Right lobe of liver (tissue), 6 donors: ENCODE data around the gene PCID2. TPM values are rescaled to one million over a fixed set of nuclear protein-coding genes. Genes with fewer than 3 reads are reported as not detected.

ENCODE experiments used
- ATAC-seq, 4 donors: fragments of 200-7000 bp; cut with Tn5 transposase; one replicate each; pipeline ENCODE4 v1.9.1; 2020; ENCODE audit warnings: mild to moderate bottlenecking in 4 of 4, moderate library complexity in 4 of 4
- DNase-seq, 3 donors: peaks; one replicate each; pipeline ENCODE4 v3.0.0-alpha.2; 2020
- H3K27ac ChIP-seq, 3 donors: fragments of 200-600 bp; one replicate each; pipeline ENCODE4 v1.8.0; 2022
- H3K27me3 ChIP-seq, 2 donors: fragments of 200-600 bp; one replicate each; pipeline ENCODE4 v1.8.0; 2022
- H3K36me3 ChIP-seq, 4 donors: fragments of 200-600 bp; sonication (generic) in 1 of 4; one replicate each; pipeline versions ENCODE4 v1.5.1 to v1.8.0; 2017 to 2022; ENCODE audit warnings: control low read depth in 1 of 4
- H3K4me1 ChIP-seq, 4 donors: fragments of 200-600 bp; sonication (generic) in 1 of 4; one replicate each; pipeline versions ENCODE4 v1.5.1 to v1.8.0; 2017 to 2022; ENCODE audit warnings: control low read depth in 1 of 4
- H3K4me3 ChIP-seq, 3 donors: fragments of 200-600 bp; one replicate each; pipeline ENCODE4 v1.8.0; 2022
- H3K9me3 ChIP-seq, 4 donors: fragments of 200-600 bp; sonication (generic) in 1 of 4; one replicate each; pipeline versions ENCODE4 v1.5.1 to v1.8.0; 2017 to 2022; ENCODE audit warnings: control low read depth in 1 of 4
- CTCF ChIP-seq, 4 donors: fragments of 200-600 bp in 3 of 4; fragments of 450-650 bp in 1 of 4; IDR thresholded peaks; one replicate each; pipeline versions ENCODE4 v1.5.1 to v1.8.0; 2016 to 2022; ENCODE audit warnings: antibody characterized with exemption in 4 of 4, mild to moderate bottlenecking in 2 of 4
- POLR2A ChIP-seq: fragments of 450-650 bp; IDR thresholded peaks from one replicate; pipeline ENCODE4 v1.6.1; 2017; ENCODE audit warnings: antibody characterized with exemption, mild to moderate bottlenecking
- WGBS: methylation state at CpG from one replicate; pipeline ENCODE4 v1.1.6; 2018; ENCODE audit warnings: low coverage, low lambda C conversion rate; ENCODE audit not compliant: insufficient coverage; ENCODE audit errors: missing lambda C conversion rate; 5-methylcytosine and 5-hydroxymethylcytosine counted together
- intact Hi-C, 2 donors: fragments of 100-400 bp; cut with DNase I; formaldehyde crosslinking; loops; one replicate each; pipeline versions ENCODE4 v1.11.2 to v1.14.1; 2022
- total RNA-seq, 6 experiments: library from RNA; depleted of rRNA in 2 of 6; stranded (reverse); fragments of >200 nt in 2 of 6; fragmentation: NEBNext Ultra II Directional in 3 of 6; extraction: Animal tissue kit (Norgen Biotek cat#: 25700) in 3 of 6; gene quantifications; one replicate each; pipeline versions ENCODE4 v1.1.0 to v1.2.4, GENCODE V29; 2016 to 2023
- donor health status: DM: no; HTN: yes; CAD: no.
- donor health status: DM: no; HTN: no; CAD: no.
- donor health status: DM: no; HTN: no; CAD: no.
- donor health status: DM: no; HTN: yes; CAD: no.
- donor health status: DM: no; HTN: yes; CAD: no.

The PCID2 gene
- total RNA-seq, 6 experiments from 2014 or later, result 15.1 to 24.9 (median 19.4) TPM

GRCh38 chr13:113159701-113160100 lies 48.8 kb downstream of the PCID2 start:
- TF ChIP-seq POLR2A (no peak), CTCF (IDR thresholded peaks at IDR 0.05) (no peak)
- peak overlapping the region in 2 of 3 donors; percentile 78 to 98 for H3K27ac ChIP-seq
- H3K36me3 ChIP-seq, result peaks cover 0 to 13% (median 2%) of the 10 kb centered on the region in 4 donors
- intact Hi-C loops, result loop anchor here in 1 of 2 donors (5.0 kb wide), 1 partner anchor 48 kb away; the partner anchor contains the start of genes CUL4A and PCID2
- peak overlapping the region; percentile 42 to 67 (median 55) for H3K4me3 ChIP-seq
- peaks cover 0 to 15% (median 0%) of the 10 kb centered on the region in 4 donors for H3K4me1 ChIP-seq
- H3K9me3 ChIP-seq, result no peaks in the 10 kb centered on the region
- no peaks in the 10 kb centered on the region for H3K27me3 ChIP-seq
- ATAC-seq (peak; percentile 2 to 11 (median 8)), DNase-seq (peak in 1 of 3 donors; percentile 57)
- WGBS, result 60% methylated on average over 10 of the region's 20 CpGs

GRCh38 chr13:113158946-113159345 lies 49.5 kb downstream of the PCID2 start:
- peak; percentile 53 to 85 (median 81) for DNase-seq
- WGBS, result 54% methylated on average over 7 of the region's 7 CpGs
- H3K4me3 ChIP-seq, result peak overlapping the region; percentile 42 to 67 (median 55)
- H3K9me3 ChIP-seq, result no peaks in the 10 kb centered on the region
- H3K27ac ChIP-seq, result peak overlapping the region in 2 of 3 donors; percentile 78 to 98
- H3K27me3 ChIP-seq, result no peaks in the 10 kb centered on the region
- ATAC-seq, result peak; percentile 50 to 76 (median 66)
- TF ChIP-seq POLR2A (no peak), CTCF (IDR thresholded peaks at IDR 0.05) (no peak)
- peaks cover 0 to 15% (median 0%) of the 10 kb centered on the region in 4 donors for H3K4me1 ChIP-seq
- intact Hi-C loops, result loop anchor here in 1 of 2 donors (5.0 kb wide), 1 partner anchor 48 kb away; the partner anchor contains the start of genes CUL4A and PCID2
- H3K36me3 ChIP-seq, result peaks cover 0 to 11% (median 2%) of the 10 kb centered on the region in 4 donors

GRCh38 chr13:113157929-113158747 lies 50.3 kb downstream of the PCID2 start, which contains the start of gene PROZ:
Gene PROZ (plus strand): TSS chr13:113158648. CDS start chr13:113158661, 13 bp downstream.
- intact Hi-C loops, result loop anchor here in 1 of 2 donors (5.0 kb wide), 1 partner anchor 49 kb away; the partner anchor contains the start of genes CUL4A and PCID2
- Histone ChIP-seq H3K27me3 (no peaks in the 10 kb centered on the region), H3K27ac (peak within 1 kb of the TSS; percentile 69 to 98 (median 78)), H3K36me3 (peaks cover 0 to 11% (median 2%) of the 10 kb centered on the region in 4 donors), H3K9me3 (no peaks in the 10 kb centered on the region), H3K4me3 (peak within 1 kb of the TSS; percentile 42 to 67 (median 55)), H3K4me1 (peaks cover 0 to 15% (median 0%) of the 10 kb centered on the region in 4 donors)
- TF ChIP-seq CTCF (IDR thresholded peaks at IDR 0.05) (peak in 1 of 4 donors; percentile 9), POLR2A (peak; percentile 46)
- ATAC-seq (peak; percentile 72 to 83 (median 76)), DNase-seq (peak; percentile 80 to 91 (median 90))
- WGBS, result 33% methylated on average over 12 of the region's 16 CpGs

DNA sequence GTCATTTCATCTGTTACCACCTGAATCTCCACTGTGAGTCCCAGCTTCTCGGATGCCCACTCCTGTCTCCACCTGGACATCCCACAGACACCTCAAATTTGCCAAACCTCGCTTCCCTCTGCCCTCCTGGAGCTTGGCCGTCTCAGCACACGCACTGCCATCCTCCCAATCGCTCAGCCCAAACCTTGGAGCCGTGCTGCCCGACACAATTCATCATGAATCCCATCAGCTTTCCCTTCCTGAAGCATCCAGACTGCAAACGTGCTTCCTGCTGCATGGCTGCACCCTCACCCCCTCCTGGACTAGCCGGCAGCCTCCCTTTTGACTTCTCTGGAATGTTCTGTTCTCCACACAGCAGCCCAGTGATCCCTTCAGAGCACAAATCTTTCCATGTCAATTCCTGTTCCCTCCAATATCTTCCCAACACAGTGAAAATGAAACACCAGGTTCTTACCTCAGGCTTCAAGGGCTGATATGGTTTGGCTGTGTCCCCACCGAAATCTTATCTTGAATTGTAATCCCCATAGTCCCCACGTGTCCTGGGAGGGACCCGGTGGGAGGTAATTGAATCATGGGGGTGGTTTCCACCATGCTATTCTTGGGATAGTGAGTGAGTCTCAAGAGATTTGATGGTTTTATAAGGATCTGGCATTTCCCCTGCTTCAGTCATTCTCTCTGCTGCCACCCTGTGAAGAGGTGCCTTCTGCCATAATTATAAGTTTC lies 51.1 kb downstream of the PCID2 start:
- TF ChIP-seq CTCF (IDR thresholded peaks at IDR 0.05) (no peak), POLR2A (no peak)
- no peaks in the 10 kb centered on the region for H3K27me3 ChIP-seq
- H3K9me3 ChIP-seq, result no peaks in the 10 kb centered on the region
- H3K27ac ChIP-seq, result peak overlapping the region; percentile 69 to 98 (median 78)
- H3K36me3 ChIP-seq, result peaks cover 0 to 11% (median 2%) of the 10 kb centered on the region in 4 donors
- peak overlapping the region in 2 of 3 donors; percentile 55 to 67 for H3K4me3 ChIP-seq
- no peak for DNase-seq
- no peak for ATAC-seq
- intact Hi-C loops, result loop anchor here in 1 of 2 donors (5.0 kb wide), 1 partner anchor 50 kb away; the partner anchor contains the start of genes CUL4A and PCID2
- WGBS, result 58% methylated on average over 12 of the region's 12 CpGs
- peaks cover 0 to 15% (median 0%) of the 10 kb centered on the region in 4 donors for H3K4me1 ChIP-seq
